GM23338 (cell line): ENCODE data around the gene IPP. TPM values are rescaled to one million over a fixed set of nuclear protein-coding genes. Genes with fewer than 3 reads are reported as not detected.

ENCODE experiments used
- ATAC-seq: fragments of 200-7000 bp; cut with Tn5 transposase; 3 replicates; pipeline ENCODE4 v1.9.1; 2020
- DNase-seq: peaks from one replicate; pipeline ENCODE4 v3.0.0-alpha.2; 2015; ENCODE audit warnings: low spot score
- H2AFZ ChIP-seq: fragments of 200-600 bp; sonication (generic); 2 replicates; pipeline ENCODE4 v1.8.0; 2016; ENCODE audit warnings: antibody characterized with exemption, mild to moderate bottlenecking, moderate library complexity
- H3F3A ChIP-seq: fragments of 200-600 bp; sonication (generic); replicated peaks from 2 replicates; pipeline ENCODE4 v1.8.0; 2017; ENCODE audit warnings: antibody characterized with exemption, mixed run types, low read depth
- H3K27ac ChIP-seq: fragments of 200-600 bp; sonication (generic); 2 replicates; pipeline ENCODE4 v1.6.1; 2016; ENCODE audit warnings: low read depth
- H3K27me3 ChIP-seq: fragments of 200-600 bp; sonication (generic); 2 replicates; pipeline ENCODE4 v1.8.0; 2016; ENCODE audit warnings: mild to moderate bottlenecking, mixed run types, moderate library complexity; ENCODE audit not compliant: insufficient read depth
- H3K36me3 ChIP-seq: fragments of 200-600 bp; sonication (generic); 2 replicates; pipeline ENCODE4 v1.8.0; 2016; ENCODE audit warnings: mild to moderate bottlenecking; ENCODE audit not compliant: insufficient read depth
- H3K4me1 ChIP-seq: fragments of 200-600 bp; sonication (generic); 2 replicates; pipeline ENCODE4 v1.8.0; 2016; ENCODE audit warnings: mild to moderate bottlenecking, moderate library complexity; ENCODE audit not compliant: insufficient read depth
- H3K4me2 ChIP-seq: fragments of 200-600 bp; sonication (generic); 2 replicates; pipeline ENCODE4 v1.7.1; 2017; ENCODE audit warnings: mixed run types
- H3K4me3 ChIP-seq: fragments of 200-600 bp; sonication (generic); 2 replicates; pipeline ENCODE4 v1.6.1; 2016; ENCODE audit warnings: mixed run types
- H3K79me2 ChIP-seq: fragments of 200-600 bp; sonication (generic); replicated peaks from 2 replicates; pipeline ENCODE4 v1.8.0; 2017; ENCODE audit warnings: mild to moderate bottlenecking; ENCODE audit not compliant: insufficient read depth
- H3K9me2 ChIP-seq: fragments of 200-600 bp; sonication (generic); 2 replicates; pipeline ENCODE4 v1.8.0; 2017; ENCODE audit not compliant: insufficient read depth
- H4K20me1 ChIP-seq: fragments of 200-600 bp; sonication (generic); replicated peaks from 2 replicates; pipeline ENCODE4 v1.8.0; 2017; ENCODE audit warnings: mild to moderate bottlenecking; ENCODE audit not compliant: insufficient read depth
- H3K27ac Mint-ChIP-seq: 2 replicates; pipeline ENCODE4 v1.8.0; 2020; ENCODE audit warnings: inconsistent platforms, mild to moderate bottlenecking, moderate library complexity, mixed read lengths
- H3K27me3 Mint-ChIP-seq: 3 replicates; pipeline ENCODE4 v1.8.0; 2022; ENCODE audit warnings: low read depth, mild to moderate bottlenecking, moderate library complexity, mixed read lengths, inconsistent platforms; ENCODE audit not compliant: insufficient read depth, poor library complexity
- H3K36me3 Mint-ChIP-seq: 3 replicates; pipeline ENCODE4 v1.8.0; 2021; ENCODE audit warnings: low read depth, mild to moderate bottlenecking, inconsistent platforms, moderate library complexity, mixed read lengths
- H3K4me1 Mint-ChIP-seq: 3 replicates; pipeline ENCODE4 v1.8.0; 2020; ENCODE audit warnings: mild to moderate bottlenecking, inconsistent platforms, mixed read lengths
- H3K4me3 Mint-ChIP-seq: 3 replicates; pipeline ENCODE4 v1.8.0; 2021; ENCODE audit warnings: moderate library complexity, mild to moderate bottlenecking, inconsistent platforms, mixed read lengths
- H3K9me3 Mint-ChIP-seq: 3 replicates; pipeline ENCODE4 v1.8.0; 2020; ENCODE audit warnings: moderate library complexity, mild to moderate bottlenecking, inconsistent platforms, mixed read lengths
- CREB1 ChIP-seq: fragments of 250-450 bp; sonication (Bioruptor Pico); IDR thresholded peaks from 2 replicates; pipeline ENCODE4 v1.5.0; 2020; ENCODE audit warnings: low read depth, mild to moderate bottlenecking, moderate library complexity
- EZH2 ChIP-seq: fragments of 200-600 bp; sonication (generic); IDR thresholded peaks from one replicate; pipeline ENCODE4 v1.8.0; 2017; ENCODE audit warnings: antibody characterized with exemption, mild to moderate bottlenecking, low read depth; ENCODE audit not compliant: unreplicated experiment
- EZH2phosphoT487 ChIP-seq: fragments of 200-600 bp; sonication (generic); IDR thresholded peaks from one replicate; pipeline ENCODE4 v1.8.1; 2018; ENCODE audit warnings: antibody characterized with exemption; ENCODE audit not compliant: unreplicated experiment
- JUNB ChIP-seq: IDR thresholded peaks from one replicate; pipeline ENCODE4 v1.6.1; 2016; ENCODE audit warnings: antibody characterized with exemption; ENCODE audit not compliant: unreplicated experiment
- NANOG ChIP-seq: IDR thresholded peaks from 2 replicates; pipeline ENCODE4 v1.6.1; 2016; ENCODE audit warnings: antibody characterized with exemption, borderline replicate concordance
- POLR2AphosphoS5 ChIP-seq: IDR thresholded peaks from 2 replicates; pipeline ENCODE4 v1.6.1; 2016; ENCODE audit warnings: antibody characterized with exemption, low read depth
- STAT1 ChIP-seq: IDR thresholded peaks from one replicate; pipeline ENCODE4 v1.6.1; 2016; ENCODE audit warnings: antibody characterized with exemption; ENCODE audit not compliant: unreplicated experiment
- ZNF114 ChIP-seq: fragments of 250-450 bp; sonication (Bioruptor Pico); IDR thresholded peaks from 2 replicates; pipeline ENCODE4 v1.5.0; 2020; ENCODE audit warnings: mild to moderate bottlenecking, moderate library complexity
- ZNF331 ChIP-seq: fragments of 250-450 bp; sonication (Bioruptor Pico); IDR thresholded peaks from 2 replicates; pipeline ENCODE4 v1.5.0; 2020; ENCODE audit warnings: low read depth, mild to moderate bottlenecking, moderate library complexity
- polyA plus RNA-seq: library from polyadenylated mRNA; unstranded; fragments of >200 nt; fragmentation: Nextera tagmentation; extraction: Ambion mirVana; gene quantifications from 2 replicates; pipeline ENCODE4 v1.2.1, GENCODE V29; 2016
- total RNA-seq: library from RNA; depleted of rRNA; stranded (reverse); fragments of >200 nt; shearing (Covaris generic); gene quantifications from 2 replicates; pipeline ENCODE4 v1.2.3, GENCODE V29; 2014
- TF ChIP-seq, protein P1 (sequence below): IDR thresholded peaks from one replicate; pipeline ENCODE4 v1.6.1; 2018; ENCODE audit warnings: antibody characterized with exemption; ENCODE audit not compliant: unreplicated experiment
- TF ChIP-seq, protein P2 (sequence below): IDR thresholded peaks from 2 replicates; pipeline ENCODE4 v1.6.1; 2016; ENCODE audit warnings: antibody characterized with exemption
- TF ChIP-seq, protein P3 (sequence below), 2 experiments: fragments of 200-600 bp in 1 of 2; sonication (generic) in 1 of 2; conservative IDR thresholded peaks; 2 replicates each; pipeline versions ENCODE4 v1.5.1 to v1.6.1; 2016 to 2017; ENCODE audit warnings: antibody characterized with exemption in 2 of 2, low read depth in 2 of 2, mild to moderate bottlenecking in 2 of 2, moderate library complexity in 1 of 2

The IPP gene
- total and polyA plus RNA-seq, 2 experiments from 2014 or later = 1.8 to 2.8 TPM

DNA sequence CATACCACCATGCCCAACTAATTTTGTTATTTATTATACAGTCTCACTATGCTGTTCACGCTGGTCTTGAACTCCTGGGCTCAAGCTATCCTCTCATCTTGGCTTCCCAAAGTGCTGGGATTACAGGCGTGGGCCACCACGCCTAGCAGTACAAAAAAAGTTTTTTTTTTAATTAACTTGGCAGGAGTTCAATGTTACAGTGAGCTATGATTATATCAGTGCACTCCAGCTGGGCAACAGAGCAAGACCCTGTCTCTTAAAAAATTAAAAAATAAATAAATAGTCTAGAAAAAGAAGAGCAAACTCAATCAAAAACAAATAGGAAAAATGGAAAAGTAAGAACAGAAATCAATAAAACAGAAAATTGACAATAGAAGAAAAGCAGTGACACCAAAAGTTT is 36.7 kb downstream of the IPP start (continued):
- TF ChIP-seq, protein P1, sequence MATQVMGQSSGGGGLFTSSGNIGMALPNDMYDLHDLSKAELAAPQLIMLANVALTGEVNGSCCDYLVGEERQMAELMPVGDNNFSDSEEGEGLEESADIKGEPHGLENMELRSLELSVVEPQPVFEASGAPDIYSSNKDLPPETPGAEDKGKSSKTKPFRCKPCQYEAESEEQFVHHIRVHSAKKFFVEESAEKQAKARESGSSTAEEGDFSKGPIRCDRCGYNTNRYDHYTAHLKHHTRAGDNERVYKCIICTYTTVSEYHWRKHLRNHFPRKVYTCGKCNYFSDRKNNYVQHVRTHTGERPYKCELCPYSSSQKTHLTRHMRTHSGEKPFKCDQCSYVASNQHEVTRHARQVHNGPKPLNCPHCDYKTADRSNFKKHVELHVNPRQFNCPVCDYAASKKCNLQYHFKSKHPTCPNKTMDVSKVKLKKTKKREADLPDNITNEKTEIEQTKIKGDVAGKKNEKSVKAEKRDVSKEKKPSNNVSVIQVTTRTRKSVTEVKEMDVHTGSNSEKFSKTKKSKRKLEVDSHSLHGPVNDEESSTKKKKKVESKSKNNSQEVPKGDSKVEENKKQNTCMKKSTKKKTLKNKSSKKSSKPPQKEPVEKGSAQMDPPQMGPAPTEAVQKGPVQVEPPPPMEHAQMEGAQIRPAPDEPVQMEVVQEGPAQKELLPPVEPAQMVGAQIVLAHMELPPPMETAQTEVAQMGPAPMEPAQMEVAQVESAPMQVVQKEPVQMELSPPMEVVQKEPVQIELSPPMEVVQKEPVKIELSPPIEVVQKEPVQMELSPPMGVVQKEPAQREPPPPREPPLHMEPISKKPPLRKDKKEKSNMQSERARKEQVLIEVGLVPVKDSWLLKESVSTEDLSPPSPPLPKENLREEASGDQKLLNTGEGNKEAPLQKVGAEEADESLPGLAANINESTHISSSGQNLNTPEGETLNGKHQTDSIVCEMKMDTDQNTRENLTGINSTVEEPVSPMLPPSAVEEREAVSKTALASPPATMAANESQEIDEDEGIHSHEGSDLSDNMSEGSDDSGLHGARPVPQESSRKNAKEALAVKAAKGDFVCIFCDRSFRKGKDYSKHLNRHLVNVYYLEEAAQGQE = no peak
- TF ChIP-seq NANOG (no peak), EZH2phosphoT487 (no peak), CREB1 (no peak), EZH2 (no peak), ZNF331 (CRISPR knock-in tag) (no peak)

DNA sequence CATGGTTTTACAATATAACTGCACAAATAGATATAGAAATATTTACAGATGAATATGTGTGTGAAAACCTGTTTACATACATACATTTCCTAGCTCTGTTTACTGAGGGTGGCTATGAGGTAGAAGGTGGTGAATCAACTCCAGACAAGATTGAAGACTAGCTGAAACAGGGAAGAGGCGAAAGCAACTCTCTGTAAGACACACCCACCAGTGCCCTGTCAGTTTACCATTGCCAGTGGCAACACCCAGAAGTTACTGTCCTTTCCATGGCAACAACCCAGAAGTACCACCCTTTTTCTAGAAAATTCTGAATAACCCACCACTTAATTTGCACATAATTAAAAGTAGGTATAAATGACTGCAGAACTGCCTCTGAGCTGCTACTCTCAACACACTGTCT is 45.8 kb downstream of the IPP start:
- Histone ChIP-seq H3K4me3 (no peak overlapping the region), H4K20me1 (no peaks in the 10 kb centered on the region), H3K9me2 (no peaks in the 10 kb centered on the region), H3K4me1 (no peaks in the 10 kb centered on the region), H3K79me2 (no peaks in the 10 kb centered on the region), H2AFZ (no peak overlapping the region), H3K36me3 (no peaks in the 10 kb centered on the region), H3K27ac (no peak overlapping the region), H3K27me3 (no peaks in the 10 kb centered on the region), H3K4me2 (no peak overlapping the region), H3F3A (no peaks in the 10 kb centered on the region)
- H3K36me3 Mint-ChIP-seq = peaks cover 3% of the 10 kb centered on the region; the same call in 2 of the 3 replicates
- DNase-seq = no peak
- no peak overlapping the region for H3K4me3 Mint-ChIP-seq
- H3K27ac Mint-ChIP-seq = no peak overlapping the region
- ATAC-seq = no peak
- TF ChIP-seq, protein P2, sequence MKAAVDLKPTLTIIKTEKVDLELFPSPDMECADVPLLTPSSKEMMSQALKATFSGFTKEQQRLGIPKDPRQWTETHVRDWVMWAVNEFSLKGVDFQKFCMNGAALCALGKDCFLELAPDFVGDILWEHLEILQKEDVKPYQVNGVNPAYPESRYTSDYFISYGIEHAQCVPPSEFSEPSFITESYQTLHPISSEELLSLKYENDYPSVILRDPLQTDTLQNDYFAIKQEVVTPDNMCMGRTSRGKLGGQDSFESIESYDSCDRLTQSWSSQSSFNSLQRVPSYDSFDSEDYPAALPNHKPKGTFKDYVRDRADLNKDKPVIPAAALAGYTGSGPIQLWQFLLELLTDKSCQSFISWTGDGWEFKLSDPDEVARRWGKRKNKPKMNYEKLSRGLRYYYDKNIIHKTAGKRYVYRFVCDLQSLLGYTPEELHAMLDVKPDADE = no peak
- TF ChIP-seq ZNF114 (CRISPR knock-in tag) (no peak), STAT1 (no peak), NANOG (no peak)
- H3K27me3 Mint-ChIP-seq = peaks cover 1% of the 10 kb centered on the region
- H3K9me3 Mint-ChIP-seq = peaks cover 8% of the 10 kb centered on the region
- H3K4me1 Mint-ChIP-seq = no peaks in the 10 kb centered on the region

DNA sequence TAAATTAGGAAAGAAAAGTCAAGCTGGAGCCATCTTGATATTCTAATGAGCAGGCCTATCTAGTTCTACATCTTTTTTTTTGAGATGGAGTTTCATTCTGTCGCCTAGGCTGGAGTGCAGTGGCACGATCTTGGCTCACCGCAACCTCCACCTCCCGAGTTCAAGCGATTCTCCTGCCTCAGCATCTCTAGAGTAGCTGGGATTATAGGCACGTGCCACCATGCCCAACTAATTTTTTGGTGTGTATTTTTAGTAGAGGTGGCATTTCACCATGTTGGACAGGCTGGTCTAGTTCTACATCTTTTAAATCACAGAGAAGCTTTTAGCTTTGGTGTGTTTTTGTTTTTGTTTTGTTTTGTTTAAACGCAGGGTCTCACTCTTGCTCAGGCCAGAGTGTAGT is 55.6 kb downstream of the IPP start:
- Mint-ChIP-seq H3K9me3 (no peaks in the 10 kb centered on the region), H3K4me3 (no peak overlapping the region), H3K27me3 (peaks cover 5% of the 10 kb centered on the region), H3K4me1 (no peaks in the 10 kb centered on the region), H3K36me3 (peaks cover 33% of the 10 kb centered on the region), H3K27ac (no peak overlapping the region)
- H3K27me3 ChIP-seq = no peaks in the 10 kb centered on the region
- DNase-seq (no peak), ATAC-seq (no peak)
- H3K36me3 ChIP-seq = peaks cover 13% of the 10 kb centered on the region; the same call in 1 of the 2 replicates
- H3K4me3 ChIP-seq = no peak overlapping the region
- 0 out of 2 replicates have a peak, but pooled peaks cover 6% of the 10 kb centered on the region for H4K20me1 ChIP-seq
- H3K4me1 ChIP-seq = no peaks in the 10 kb centered on the region
- H3K9me2 ChIP-seq = no peaks in the 10 kb centered on the region
- H3K27ac ChIP-seq = no peak overlapping the region
- H3F3A ChIP-seq = peaks cover 9% of the 10 kb centered on the region; the same call in 1 of the 2 replicates
- H2AFZ ChIP-seq = no peak overlapping the region
- H3K4me2 ChIP-seq = no peak overlapping the region
- peaks cover 14% of the 10 kb centered on the region for H3K79me2 ChIP-seq
- TF ChIP-seq, protein P3, sequence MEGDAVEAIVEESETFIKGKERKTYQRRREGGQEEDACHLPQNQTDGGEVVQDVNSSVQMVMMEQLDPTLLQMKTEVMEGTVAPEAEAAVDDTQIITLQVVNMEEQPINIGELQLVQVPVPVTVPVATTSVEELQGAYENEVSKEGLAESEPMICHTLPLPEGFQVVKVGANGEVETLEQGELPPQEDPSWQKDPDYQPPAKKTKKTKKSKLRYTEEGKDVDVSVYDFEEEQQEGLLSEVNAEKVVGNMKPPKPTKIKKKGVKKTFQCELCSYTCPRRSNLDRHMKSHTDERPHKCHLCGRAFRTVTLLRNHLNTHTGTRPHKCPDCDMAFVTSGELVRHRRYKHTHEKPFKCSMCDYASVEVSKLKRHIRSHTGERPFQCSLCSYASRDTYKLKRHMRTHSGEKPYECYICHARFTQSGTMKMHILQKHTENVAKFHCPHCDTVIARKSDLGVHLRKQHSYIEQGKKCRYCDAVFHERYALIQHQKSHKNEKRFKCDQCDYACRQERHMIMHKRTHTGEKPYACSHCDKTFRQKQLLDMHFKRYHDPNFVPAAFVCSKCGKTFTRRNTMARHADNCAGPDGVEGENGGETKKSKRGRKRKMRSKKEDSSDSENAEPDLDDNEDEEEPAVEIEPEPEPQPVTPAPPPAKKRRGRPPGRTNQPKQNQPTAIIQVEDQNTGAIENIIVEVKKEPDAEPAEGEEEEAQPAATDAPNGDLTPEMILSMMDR (conservative IDR thresholded peaks at IDR 0.05; ENCODE audit: low read depth in 2 of 2) = no peak
- TF ChIP-seq EZH2 = no peak
- TF ChIP-seq STAT1 = no peak
- no peak for TF ChIP-seq NANOG
- TF ChIP-seq, protein P1 = no peak
- no peak for TF ChIP-seq JUNB
- no peak for TF ChIP-seq ZNF331 (CRISPR knock-in tag)
- no peak for TF ChIP-seq CREB1
- TF ChIP-seq POLR2AphosphoS5 = no peak
